ENCODE results near the gene P2RY14. TPM values are rescaled to one million over a fixed set of nuclear protein-coding genes. Genes with fewer than 3 reads are reported as not detected.

P2RY14 gene
- total RNA-seq, 4 donors from 2014 or later = 5.8 to 21.2 (median 9.3) TPM

DNA sequence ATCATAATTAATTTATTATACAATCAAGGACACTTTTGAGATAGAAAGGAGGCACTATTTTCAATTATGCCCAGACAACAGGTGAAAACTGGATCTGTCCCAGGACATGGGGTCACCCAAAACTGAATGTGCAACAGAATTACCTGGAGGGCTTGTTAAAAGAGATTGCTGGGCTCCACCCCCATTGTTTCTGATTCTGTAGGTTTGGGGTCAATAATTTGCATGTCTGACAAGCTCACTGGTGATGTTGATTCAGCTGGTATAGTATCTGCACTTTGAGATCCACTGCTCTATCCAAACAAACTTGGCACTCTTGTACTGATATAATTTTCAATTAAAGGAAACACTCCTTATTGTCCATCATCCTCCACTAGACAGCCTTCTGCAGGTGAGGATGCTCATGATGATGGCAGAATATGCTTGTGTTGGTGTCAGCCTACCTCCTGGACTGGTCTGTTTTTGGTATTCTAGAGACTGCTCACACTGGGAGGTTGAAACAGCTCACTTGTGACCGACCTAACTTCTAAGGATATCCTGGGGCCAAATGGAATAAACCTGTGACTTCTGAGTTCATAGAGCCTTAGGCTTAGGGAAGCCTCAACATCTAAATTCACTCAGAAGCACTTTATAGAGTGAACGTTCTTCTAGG, 2.2 kb downstream of the P2RY14 start:
- TF ChIP-seq, protein P1, sequence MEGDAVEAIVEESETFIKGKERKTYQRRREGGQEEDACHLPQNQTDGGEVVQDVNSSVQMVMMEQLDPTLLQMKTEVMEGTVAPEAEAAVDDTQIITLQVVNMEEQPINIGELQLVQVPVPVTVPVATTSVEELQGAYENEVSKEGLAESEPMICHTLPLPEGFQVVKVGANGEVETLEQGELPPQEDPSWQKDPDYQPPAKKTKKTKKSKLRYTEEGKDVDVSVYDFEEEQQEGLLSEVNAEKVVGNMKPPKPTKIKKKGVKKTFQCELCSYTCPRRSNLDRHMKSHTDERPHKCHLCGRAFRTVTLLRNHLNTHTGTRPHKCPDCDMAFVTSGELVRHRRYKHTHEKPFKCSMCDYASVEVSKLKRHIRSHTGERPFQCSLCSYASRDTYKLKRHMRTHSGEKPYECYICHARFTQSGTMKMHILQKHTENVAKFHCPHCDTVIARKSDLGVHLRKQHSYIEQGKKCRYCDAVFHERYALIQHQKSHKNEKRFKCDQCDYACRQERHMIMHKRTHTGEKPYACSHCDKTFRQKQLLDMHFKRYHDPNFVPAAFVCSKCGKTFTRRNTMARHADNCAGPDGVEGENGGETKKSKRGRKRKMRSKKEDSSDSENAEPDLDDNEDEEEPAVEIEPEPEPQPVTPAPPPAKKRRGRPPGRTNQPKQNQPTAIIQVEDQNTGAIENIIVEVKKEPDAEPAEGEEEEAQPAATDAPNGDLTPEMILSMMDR (IDR thresholded peaks at IDR 0.05; ENCODE audit: low read depth) = no peak

- TF ChIP-seq, protein P1 (IDR thresholded peaks at IDR 0.05; ENCODE audit: low read depth) = no peak
Measured at GRCh38 chr3:151275091-151275490, 3.3 kb downstream of the P2RY14 start.

DNA sequence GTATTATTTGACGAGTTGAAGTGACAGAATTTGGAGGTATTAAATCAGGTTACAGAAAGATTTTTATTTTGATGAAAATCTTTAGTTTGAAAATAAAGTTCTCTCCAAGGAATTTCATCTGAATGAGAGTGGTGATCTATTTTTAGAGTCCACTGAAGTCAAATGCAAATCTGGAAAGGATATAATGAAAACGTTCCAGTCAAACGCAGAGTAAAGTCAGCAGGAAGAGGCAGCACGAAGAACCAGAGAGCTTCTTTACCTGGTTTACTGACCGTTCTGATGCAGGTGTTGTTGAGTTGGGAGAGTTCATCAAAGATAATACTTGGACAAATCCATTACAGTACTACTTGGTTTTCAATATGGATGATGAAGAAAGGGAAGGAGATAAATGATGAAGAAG, 8.7 kb downstream of the P2RY14 start:
- TF ChIP-seq, protein P1 (IDR thresholded peaks at IDR 0.05; ENCODE audit: low read depth) = no peak

DNA sequence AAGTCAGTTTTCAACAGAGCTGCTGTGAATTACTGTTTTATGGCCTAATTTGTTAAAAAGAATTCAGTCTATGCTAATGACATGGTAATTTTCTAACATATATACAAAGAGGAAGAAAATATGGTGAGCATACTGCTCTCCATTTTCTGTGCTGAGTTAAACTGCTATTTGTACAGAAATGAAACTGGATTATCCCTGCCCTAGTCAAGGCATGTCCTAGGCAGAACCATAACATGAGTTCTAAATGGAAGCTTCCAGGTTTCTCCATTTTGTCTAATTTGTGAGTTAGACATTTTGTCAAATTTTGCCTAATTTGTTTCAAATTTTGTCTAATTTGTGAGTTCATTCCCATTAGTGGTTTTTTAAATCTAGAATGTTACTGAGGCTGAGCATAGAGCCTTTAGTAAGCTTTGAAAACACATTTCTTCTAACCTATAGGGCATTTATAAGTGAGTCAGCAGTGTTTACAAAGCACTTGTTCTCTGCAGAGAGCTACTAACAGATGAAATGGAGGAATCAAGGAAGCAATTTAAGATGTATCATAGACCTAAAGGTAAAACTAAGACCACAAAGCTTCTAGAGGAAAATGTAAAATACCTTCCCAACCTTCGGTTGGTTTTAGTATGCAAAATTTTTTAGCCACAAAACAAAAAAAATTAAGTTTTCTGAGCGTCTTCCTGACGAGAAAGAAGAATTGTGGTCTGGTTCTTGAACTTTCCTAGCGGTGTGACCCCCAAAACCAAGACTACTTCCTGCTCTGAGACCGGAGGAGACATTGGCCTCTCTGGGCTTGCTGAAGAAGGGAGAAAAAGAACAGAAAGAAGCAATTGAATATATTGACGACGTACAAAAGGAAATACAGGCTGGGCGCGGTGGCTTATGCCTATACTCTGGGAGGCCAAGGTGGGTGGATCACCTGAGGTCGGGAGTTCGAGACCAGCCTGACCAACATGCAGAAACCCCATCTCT, 9.8 kb downstream of the P2RY14 start:
- TF ChIP-seq, protein P1 (IDR thresholded peaks at IDR 0.05; ENCODE audit: low read depth) = no peak

DNA sequence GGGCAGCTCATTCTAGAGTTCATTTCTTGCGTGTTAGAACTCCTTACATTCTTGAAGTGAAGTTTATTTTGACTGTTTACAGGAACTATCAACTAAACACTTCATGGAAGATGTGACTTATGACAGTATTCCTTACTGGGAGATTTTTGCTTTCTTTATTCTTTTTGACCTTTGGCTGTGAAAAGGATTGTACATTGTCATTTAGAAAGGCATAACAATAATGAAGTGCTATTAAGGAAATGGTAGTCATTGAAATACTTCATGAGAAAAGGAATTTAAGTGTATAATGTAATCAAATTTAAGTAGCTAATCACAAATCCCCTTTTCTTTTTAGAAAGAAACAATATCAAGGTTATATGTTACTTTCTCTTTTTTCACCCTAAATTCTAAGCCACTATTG, 11.3 kb downstream of the P2RY14 start:
- TF ChIP-seq, protein P1 (IDR thresholded peaks at IDR 0.05; ENCODE audit: low read depth) = no peak

DNA sequence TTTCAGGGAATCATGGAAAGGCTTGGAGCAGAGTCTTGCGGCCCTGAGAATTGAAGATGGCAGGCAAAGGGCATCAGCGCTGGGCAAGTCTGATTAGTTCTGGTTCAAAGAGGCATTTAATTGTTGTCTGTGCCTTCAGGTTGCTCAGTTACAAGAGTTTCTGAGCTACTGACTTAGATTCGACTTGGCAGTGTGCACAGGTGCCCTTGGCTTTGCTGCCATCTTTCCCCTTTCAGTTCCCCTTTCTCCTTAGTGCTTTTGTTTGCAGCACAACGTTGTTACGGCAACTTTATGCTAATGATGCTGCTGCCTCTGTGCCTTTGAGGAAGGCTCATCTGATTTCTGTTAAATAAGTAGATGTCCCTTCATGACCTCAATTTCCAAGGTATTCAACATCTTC, 12.5 kb downstream of the P2RY14 start:
- TF ChIP-seq, protein P1 (IDR thresholded peaks at IDR 0.05; ENCODE audit: low read depth) = no peak

DNA sequence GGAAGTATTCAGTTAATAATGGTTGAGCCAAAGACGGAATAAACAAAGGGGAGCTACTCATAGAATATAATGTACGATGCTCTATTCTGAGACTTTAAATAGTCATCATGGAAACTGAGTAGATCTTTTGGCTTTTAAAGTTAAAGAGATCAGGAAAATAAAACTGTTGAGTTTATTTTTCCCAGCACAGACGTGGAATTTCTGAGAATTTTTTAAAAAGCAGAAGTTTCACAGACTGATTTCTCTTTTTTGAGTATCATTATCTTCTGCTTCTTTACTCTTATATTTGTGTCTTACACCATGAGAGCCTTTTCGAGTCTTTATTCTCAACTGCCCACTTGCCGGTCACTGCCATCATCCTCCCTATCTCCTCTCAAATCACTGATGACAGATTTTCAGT, 13.2 kb downstream of the P2RY14 start:
- TF ChIP-seq, protein P1 (IDR thresholded peaks at IDR 0.05; ENCODE audit: low read depth) = no peak
